Brain microvascular endothelial cell (primary cell): ENCODE results near the gene MAN1A1.

Experiments used
- DNase-seq: peaks from one replicate; pipeline ENCODE4 v3.0.0-alpha.2; 2020
- H3K27ac ChIP-seq: fragments of 250-450 bp; sonication (Bioruptor Pico); 2 replicates; pipeline ENCODE4 v1.5.1; 2020; ENCODE audit warnings: mild to moderate bottlenecking, moderate library complexity
- H3K27me3 ChIP-seq: fragments of 250-450 bp; sonication (Bioruptor Pico); replicated peaks from 2 replicates; pipeline ENCODE4 v1.5.1; 2020; ENCODE audit warnings: mild to moderate bottlenecking
- H3K36me3 ChIP-seq: fragments of 250-450 bp; sonication (Bioruptor Pico); replicated peaks from 2 replicates; pipeline ENCODE4 v1.5.1; 2020; ENCODE audit warnings: mild to moderate bottlenecking
- H3K4me3 ChIP-seq: 2 replicates; pipeline ENCODE4 v1.5.1; 2011; ENCODE audit warnings: low read depth, mild to moderate bottlenecking, control low read depth, low read length, moderate library complexity
- in situ Hi-C: cut with HindIII; loops from 2 replicates; pipeline ENCODE4 v1.10.0; 2017; ENCODE audit warnings: low sequenced_read_pairs, low pct_ligation_motif_present
- TF ChIP-seq, protein P1 (sequence below): IDR thresholded peaks from 2 replicates; pipeline ENCODE4 v1.5.1; 2011; ENCODE audit warnings: low read depth, mild to moderate bottlenecking, moderate library complexity, low read length, control low read depth, inconsistent platforms; ENCODE audit errors: missing control alignments

MAN1A1 gene

DNA sequence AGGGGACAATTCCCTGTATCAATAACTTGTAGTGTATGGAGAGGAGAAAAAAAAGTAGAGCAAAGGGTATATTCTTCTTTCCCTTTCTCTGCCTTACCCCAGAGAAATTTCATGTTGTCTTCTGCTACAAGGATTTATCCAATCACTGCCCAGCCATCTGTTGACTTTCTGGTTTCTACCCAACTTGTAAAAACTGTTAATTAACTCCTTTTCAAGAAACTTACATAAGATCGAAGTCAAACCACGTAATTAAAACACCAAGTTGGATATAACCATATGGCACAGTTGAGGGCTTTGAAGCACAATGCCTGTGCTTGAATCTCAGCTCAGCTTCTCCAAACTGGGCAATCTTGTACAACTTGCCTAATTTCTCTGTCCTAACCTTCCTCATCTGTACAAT lies 99.5 kb downstream of the MAN1A1 start:
- Histone ChIP-seq H3K27ac (no peak overlapping the region), H3K4me3 (no peak overlapping the region), H3K27me3 (no peaks in the 10 kb centered on the region), H3K36me3 (no peaks in the 10 kb centered on the region)
- TF ChIP-seq, protein P1, sequence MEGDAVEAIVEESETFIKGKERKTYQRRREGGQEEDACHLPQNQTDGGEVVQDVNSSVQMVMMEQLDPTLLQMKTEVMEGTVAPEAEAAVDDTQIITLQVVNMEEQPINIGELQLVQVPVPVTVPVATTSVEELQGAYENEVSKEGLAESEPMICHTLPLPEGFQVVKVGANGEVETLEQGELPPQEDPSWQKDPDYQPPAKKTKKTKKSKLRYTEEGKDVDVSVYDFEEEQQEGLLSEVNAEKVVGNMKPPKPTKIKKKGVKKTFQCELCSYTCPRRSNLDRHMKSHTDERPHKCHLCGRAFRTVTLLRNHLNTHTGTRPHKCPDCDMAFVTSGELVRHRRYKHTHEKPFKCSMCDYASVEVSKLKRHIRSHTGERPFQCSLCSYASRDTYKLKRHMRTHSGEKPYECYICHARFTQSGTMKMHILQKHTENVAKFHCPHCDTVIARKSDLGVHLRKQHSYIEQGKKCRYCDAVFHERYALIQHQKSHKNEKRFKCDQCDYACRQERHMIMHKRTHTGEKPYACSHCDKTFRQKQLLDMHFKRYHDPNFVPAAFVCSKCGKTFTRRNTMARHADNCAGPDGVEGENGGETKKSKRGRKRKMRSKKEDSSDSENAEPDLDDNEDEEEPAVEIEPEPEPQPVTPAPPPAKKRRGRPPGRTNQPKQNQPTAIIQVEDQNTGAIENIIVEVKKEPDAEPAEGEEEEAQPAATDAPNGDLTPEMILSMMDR = no peak
- in situ Hi-C loops = no loop called here
- DNase-seq = no peak

DNA sequence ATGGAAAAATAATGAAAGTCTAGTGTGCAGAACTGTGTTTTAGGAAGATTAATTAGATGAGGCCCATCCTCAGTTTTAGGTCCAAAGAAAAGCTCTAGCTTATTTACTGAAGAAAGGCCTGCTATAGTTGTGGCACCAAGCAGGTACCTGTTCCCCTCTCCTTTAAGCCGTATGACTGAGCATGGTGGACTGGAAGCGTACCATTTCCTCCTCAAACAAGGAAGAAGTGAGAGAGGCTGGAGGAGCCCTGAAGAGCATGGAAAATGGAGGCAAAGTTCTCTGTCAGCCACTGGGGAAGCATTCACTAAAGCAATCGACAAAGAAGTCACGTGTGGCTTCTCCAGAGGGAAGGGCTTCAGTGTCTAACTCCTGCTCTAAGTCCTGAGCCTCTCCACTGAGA lies 100.2 kb downstream of the MAN1A1 start:
- no peak overlapping the region for H3K4me3 ChIP-seq
- no peaks in the 10 kb centered on the region for H3K36me3 ChIP-seq

DNA sequence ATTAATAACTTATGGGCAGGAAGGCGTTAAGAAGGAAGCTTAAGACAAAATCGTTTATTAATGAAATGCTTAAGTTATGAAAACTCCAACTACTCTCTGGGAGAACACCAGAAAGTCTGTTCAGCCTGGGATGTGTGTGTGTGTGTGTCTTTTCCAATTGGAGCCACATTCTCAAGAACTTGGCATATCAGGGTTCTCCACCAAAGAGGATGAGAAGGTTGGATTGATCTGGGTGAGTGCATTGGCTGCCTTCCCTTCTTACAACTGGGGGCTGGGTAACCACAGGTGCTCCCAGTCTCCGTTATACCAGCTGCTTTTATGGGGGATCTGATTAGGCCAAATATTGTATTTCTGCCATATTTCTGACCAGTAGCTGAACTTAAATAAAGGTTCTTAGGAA lies 102.1 kb downstream of the MAN1A1 start:
- H3K36me3 ChIP-seq = no peaks in the 10 kb centered on the region
- TF ChIP-seq, protein P1 = no peak
- in situ Hi-C loops = no loop called here

More for the DNA sequence above, 100.2 kb downstream of the MAN1A1 start:
- in situ Hi-C loops = no loop called here
- TF ChIP-seq, protein P1 = no peak
- Histone ChIP-seq H3K27me3 (no peaks in the 10 kb centered on the region), H3K27ac (no peak overlapping the region)
- DNase-seq = no peak

DNA sequence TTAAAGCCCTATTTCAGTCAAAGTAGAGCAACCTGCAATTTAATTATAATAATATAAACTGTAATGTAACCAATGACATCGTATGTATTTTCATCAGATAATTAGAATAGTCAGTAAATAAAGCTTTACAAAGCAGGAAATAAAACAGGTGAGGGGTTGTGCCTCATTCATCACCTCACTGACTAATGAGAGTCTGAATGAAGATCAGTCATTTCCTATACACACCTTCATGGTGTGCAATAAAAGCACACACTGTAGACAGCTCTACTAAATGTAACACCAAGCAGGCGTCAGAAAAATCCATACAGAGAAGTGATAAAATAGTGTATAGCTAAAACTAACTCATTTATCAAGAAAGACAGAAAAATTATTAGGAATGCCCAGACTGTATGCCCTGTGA lies 105.9 kb downstream of the MAN1A1 start:
- TF ChIP-seq, protein P1 = no peak
- H3K27ac ChIP-seq = no peak overlapping the region
- no peak overlapping the region for H3K4me3 ChIP-seq
- no peak for DNase-seq
- no peaks in the 10 kb centered on the region for H3K36me3 ChIP-seq
- in situ Hi-C loops = no loop called here
- H3K27me3 ChIP-seq = no peaks in the 10 kb centered on the region

More for the DNA sequence above, 102.1 kb downstream of the MAN1A1 start:
- no peaks in the 10 kb centered on the region for H3K27me3 ChIP-seq
- no peak overlapping the region for H3K4me3 ChIP-seq
- DNase-seq = no peak
- no peak overlapping the region for H3K27ac ChIP-seq

DNA sequence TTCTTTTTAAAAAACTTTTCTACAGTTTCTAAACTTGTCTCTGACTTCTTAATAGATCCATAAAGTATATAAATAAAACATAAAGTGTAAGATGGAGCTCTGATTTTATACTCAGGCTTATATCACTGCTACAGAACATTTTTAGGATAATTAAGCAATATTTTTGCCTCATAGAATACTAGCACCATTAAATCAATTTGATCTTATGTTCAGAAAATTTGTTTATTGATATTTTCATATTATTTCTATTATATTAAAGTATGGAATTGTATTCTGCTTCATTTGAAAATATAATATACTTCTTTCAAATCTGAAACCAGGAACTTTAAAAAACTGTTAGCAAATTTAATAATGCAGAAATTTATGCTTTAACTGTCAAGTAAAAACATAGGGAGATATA lies 106.5 kb downstream of the MAN1A1 start:
- Histone ChIP-seq H3K27me3 (no peaks in the 10 kb centered on the region), H3K4me3 (no peak overlapping the region), H3K27ac (no peak overlapping the region), H3K36me3 (no peaks in the 10 kb centered on the region)
- no peak for DNase-seq
- in situ Hi-C loops = no loop called here
- TF ChIP-seq, protein P1 = no peak

DNA sequence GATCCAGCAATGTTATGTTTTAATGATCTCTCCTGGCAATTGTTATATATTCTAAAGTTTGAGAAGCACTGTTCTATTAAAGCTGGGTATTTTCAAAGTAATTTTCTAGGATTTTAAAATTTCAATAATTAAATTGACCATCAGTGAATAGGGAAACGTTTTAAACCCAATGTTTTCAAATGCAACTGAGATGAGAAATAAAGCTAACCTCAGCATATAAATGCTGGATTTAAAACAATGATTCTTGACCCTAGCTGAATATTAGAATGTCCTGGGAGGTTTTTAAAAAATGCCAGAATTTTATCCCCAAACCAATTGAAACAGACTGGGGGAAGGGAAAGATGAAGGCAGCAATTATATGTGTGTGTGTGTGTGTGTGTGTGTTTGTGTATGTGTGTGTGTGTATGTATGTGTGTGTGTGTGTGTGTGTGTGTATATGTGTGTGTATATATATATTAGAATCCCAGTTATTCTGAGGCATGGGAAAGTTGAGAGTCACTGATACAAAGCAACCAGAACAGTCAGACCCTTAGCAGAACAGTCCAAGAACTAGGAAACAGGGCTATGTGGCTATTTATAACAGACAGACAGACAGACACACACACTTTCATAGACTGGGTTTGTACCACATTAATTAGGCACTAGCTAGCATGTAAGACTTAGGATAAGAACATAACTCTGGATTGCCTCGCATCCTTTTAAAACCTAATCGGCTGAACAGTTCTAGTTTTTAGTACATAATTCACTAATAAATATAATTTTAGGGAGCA lies 107.8 kb downstream of the MAN1A1 start:
- no peaks in the 10 kb centered on the region for H3K36me3 ChIP-seq
- H3K27me3 ChIP-seq = no peaks in the 10 kb centered on the region
- TF ChIP-seq, protein P1 = no peak
- DNase-seq = no peak
- in situ Hi-C loops = no loop called here
- H3K4me3 ChIP-seq = no peak overlapping the region
- no peak overlapping the region for H3K27ac ChIP-seq
